SK-N-SH (cell line): ENCODE data around the gene DNAJC16. TPM values are rescaled to one million over a fixed set of nuclear protein-coding genes. Genes with fewer than 3 reads are reported as not detected.

Source experiments
- CTCF ChIA-PET: fragments of 300-600, 350-600 bp; formaldehyde crosslinking; extraction: SDS; loops from one replicate; lab custom pipeline; 2021; lab: Yijun Ruan, JAX
- POLR2A ChIA-PET: fragments of 350-600 bp; sonication (Branson Sonifier 250); formaldehyde crosslinking; extraction: SDS; loops from one replicate; lab custom pipeline; 2020; ENCODE audit warnings: antibody characterized with exemption, inconsistent platforms; lab: Yijun Ruan, JAX
- DNase-seq: peaks from one replicate; pipeline ENCODE4 v3.0.0; 2012
- H2AFZ ChIP-seq: fragments of 200-600 bp; sonication (generic); 2 replicates; pipeline ENCODE4 v1.8.1; 2016; ENCODE audit warnings: antibody characterized with exemption, mild to moderate bottlenecking, low read depth
- H3F3A ChIP-seq: fragments of 200-600 bp; sonication (generic); replicated peaks from 2 replicates; pipeline ENCODE3; 2016; ENCODE audit warnings: antibody characterized with exemption, mild to moderate bottlenecking; ENCODE audit not compliant: insufficient read depth
- H3K27ac ChIP-seq, 2 experiments: fragments of 200-500 bp in 1 of 2; fragments of 200-600 bp in 1 of 2; sonication (Bioruptor generic) in 1 of 2; sonication (generic), shearing (Covaris generic) in 1 of 2; 2 replicates each; pipeline versions ENCODE4 v1.5.1 to v1.6.1; 2014 to 2016; ENCODE audit warnings: low read depth in 2 of 2, inconsistent platforms in 1 of 2, low read length in 1 of 2, mild to moderate bottlenecking in 1 of 2, mixed read lengths in 1 of 2
- H3K27me3 ChIP-seq: fragments of 200-600 bp; sonication (generic), shearing (Covaris generic); 2 replicates; pipeline ENCODE4 v1.6.1; 2016; ENCODE audit warnings: mixed run types; ENCODE audit not compliant: insufficient read depth
- H3K36me3 ChIP-seq, 2 experiments: fragments of 200-500 bp in 1 of 2; fragments of 200-600 bp in 1 of 2; sonication (Bioruptor generic) in 1 of 2; sonication (generic) in 1 of 2; replicated peaks in 1 of 2; 2 replicates each; pipeline versions ENCODE3 to v1.5.1; 2014 to 2016; ENCODE audit warnings: low read length in 1 of 2, mild to moderate bottlenecking in 1 of 2; ENCODE audit not compliant: insufficient read depth in 2 of 2, control insufficient read depth in 1 of 2
- H3K4me1 ChIP-seq, 2 experiments: fragments of 200-500 bp in 1 of 2; fragments of 200-600 bp in 1 of 2; sonication (Bioruptor generic) in 1 of 2; sonication (generic), shearing (Covaris generic) in 1 of 2; 2 replicates each; pipeline versions ENCODE4 v1.5.1 to v1.6.1; 2014 to 2016; ENCODE audit warnings: low read depth in 1 of 2, low read length in 1 of 2, mixed run types in 1 of 2; ENCODE audit not compliant: insufficient read depth in 2 of 2, control insufficient read depth in 1 of 2
- H3K4me2 ChIP-seq: fragments of 200-600 bp; sonication (generic), shearing (Covaris generic); 2 replicates; pipeline ENCODE4 v1.6.1; 2017; ENCODE audit warnings: mixed run types
- H3K4me3 ChIP-seq, 2 experiments: fragments of 200-500 bp in 1 of 2; fragments of 200-600 bp in 1 of 2; sonication (Bioruptor generic) in 1 of 2; sonication (generic), shearing (Covaris generic) in 1 of 2; 2 replicates each; pipeline versions ENCODE4 v1.5.1 to v1.8.1; 2014 to 2016; ENCODE audit warnings: low read depth in 2 of 2, inconsistent platforms in 1 of 2, low read length in 1 of 2, mild to moderate bottlenecking in 1 of 2, mixed read lengths in 1 of 2, moderate library complexity in 1 of 2
- H3K79me2 ChIP-seq: fragments of 200-600 bp; sonication (generic); 2 replicates; pipeline ENCODE4 v1.8.1; 2017; ENCODE audit warnings: mild to moderate bottlenecking; ENCODE audit not compliant: insufficient read depth
- H3K9ac ChIP-seq: fragments of 200-600 bp; sonication (generic); 2 replicates; pipeline ENCODE4 v1.6.1; 2017; ENCODE audit warnings: mixed run types
- H3K9me2 ChIP-seq: fragments of 200-600 bp; sonication (generic); 2 replicates; pipeline ENCODE4 v1.6.1; 2017; ENCODE audit warnings: mixed run types
- H3K9me3 ChIP-seq: fragments of 200-600 bp; sonication (generic); 2 replicates; pipeline ENCODE4 v1.6.1; 2017; ENCODE audit warnings: mixed run types, mild to moderate bottlenecking, moderate library complexity
- H4K20me1 ChIP-seq: fragments of 200-600 bp; sonication (generic); 2 replicates; pipeline ENCODE4 v1.6.1; 2017; ENCODE audit warnings: mild to moderate bottlenecking, mixed run types; ENCODE audit not compliant: insufficient read depth
- CHD2 ChIP-seq: fragments of 150-350 bp; IDR thresholded peaks from 2 replicates; pipeline ENCODE4 v1.6.1; 2018; ENCODE audit warnings: low read length; ENCODE audit not compliant: partially characterized antibody
- ELF1 ChIP-seq: IDR thresholded peaks from 2 replicates; pipeline ENCODE4 v1.4.0; 2012
- EP300 ChIP-seq, 2 experiments: IDR thresholded peaks; 2 replicates each; pipeline versions ENCODE4 v1.4.0 to v1.6.1; 2012; ENCODE audit warnings: borderline replicate concordance in 1 of 2, low read depth in 1 of 2, low read length in 1 of 2
- FOXJ3 ChIP-seq: sonication (generic); formaldehyde crosslinking; IDR thresholded peaks from 2 replicates; pipeline ENCODE4 v1.5.1; 2020; ENCODE audit warnings: mild to moderate bottlenecking, missing genetic modification reagents
- GATA2 ChIP-seq: sonication (generic); formaldehyde crosslinking; IDR thresholded peaks from 2 replicates; pipeline ENCODE4 v1.5.0; 2020; ENCODE audit warnings: mild to moderate bottlenecking, missing genetic modification reagents
- JUND ChIP-seq: IDR thresholded peaks from 2 replicates; pipeline ENCODE4 v1.4.0; 2012
- MAX ChIP-seq: IDR thresholded peaks from 2 replicates; pipeline ENCODE4 v1.4.0; 2012; ENCODE audit warnings: low read depth
- MEF2A ChIP-seq: IDR thresholded peaks from 2 replicates; pipeline ENCODE4 v1.4.0; 2012; ENCODE audit warnings: low read depth, borderline replicate concordance
- MXI1 ChIP-seq: IDR thresholded peaks from 2 replicates; pipeline ENCODE4 v1.6.1; 2012; ENCODE audit warnings: mild to moderate bottlenecking, low read depth, low read length, improper control_type of control experiment
- PBX3 ChIP-seq: IDR thresholded peaks from 2 replicates; pipeline ENCODE4; 2012
- POLR2AphosphoS5 ChIP-seq: IDR thresholded peaks from 2 replicates; pipeline ENCODE4 v1.6.1; 2012; ENCODE audit warnings: low read depth, low read length
- RAD21 ChIP-seq: IDR thresholded peaks from 2 replicates; pipeline ENCODE4 v1.6.1; 2012; ENCODE audit warnings: mild to moderate bottlenecking, low read length
- RCOR1 ChIP-seq: fragments of 150-350 bp; IDR thresholded peaks from 2 replicates; pipeline ENCODE4 v1.6.1; 2017; ENCODE audit warnings: antibody characterized with exemption, low read length
- SIN3A ChIP-seq: IDR thresholded peaks from 2 replicates; pipeline ENCODE4 v1.6.1; 2012; ENCODE audit warnings: low read depth, mild to moderate bottlenecking, low read length, moderate library complexity, borderline replicate concordance
- SMC3 ChIP-seq: IDR thresholded peaks from 2 replicates; pipeline ENCODE4 v1.6.1; 2012; ENCODE audit warnings: low read depth, low read length, improper control_type of control experiment
- TAF1 ChIP-seq: IDR thresholded peaks from 2 replicates; pipeline ENCODE4 v1.6.1; 2012; ENCODE audit warnings: low read depth, mild to moderate bottlenecking, low read length, moderate library complexity, borderline replicate concordance
- TEAD4 ChIP-seq: IDR thresholded peaks from 2 replicates; pipeline ENCODE4 v1.4.0; 2012; ENCODE audit warnings: mild to moderate bottlenecking, borderline replicate concordance; ENCODE audit not compliant: insufficient read depth
- USF1 ChIP-seq: IDR thresholded peaks from 2 replicates; pipeline ENCODE4 v1.4.0; 2012; ENCODE audit warnings: low read depth, borderline replicate concordance
- YY1 ChIP-seq: IDR thresholded peaks from 2 replicates; pipeline ENCODE4 v1.4.0; 2012; ENCODE audit warnings: low read depth, mild to moderate bottlenecking
- ZBTB33 ChIP-seq: IDR thresholded peaks from 2 replicates; pipeline ENCODE4 v1.4.0; 2012; ENCODE audit warnings: low read depth, borderline replicate concordance
- WGBS: methylation state at CpG from one replicate; pipeline ENCODE4 v1.1.6; 2017; ENCODE audit warnings: low lambda C conversion rate; 5-methylcytosine and 5-hydroxymethylcytosine counted together
- polyA plus RNA-seq, 3 experiments: library from polyadenylated mRNA; depleted of rRNA; stranded (reverse); fragments of >200 nt; gene quantifications; 2 replicates each; pipeline ENCODE4 v1.2.3, GENCODE V29; 2012
- TF ChIP-seq, protein P1 (sequence below): fragments of 150-350 bp; IDR thresholded peaks from 2 replicates; pipeline ENCODE4 v1.6.1; 2016; ENCODE audit warnings: mild to moderate bottlenecking, low read depth, low read length

Gene DNAJC16
- polyA plus RNA-seq, 1 of the 3 experiments (the other 2 are of a cell fraction): 8.4 TPM

- no peak overlapping the region for H3K4me2 ChIP-seq
- no peak overlapping the region for H3K27ac ChIP-seq
- ChIA-PET POLR2A (no interaction called here), CTCF (interaction anchor here (0.9 to 1.7 kb wide), 2 partner anchors 10 to 29 kb away, joined by 3 to 4 read pairs; no protein-coding TSS in a partner anchor)
- H3K27me3 ChIP-seq: no peaks in the 10 kb centered on the region
- peaks cover 0 to 18% of the 10 kb centered on the region in 2 experiments for H3K4me1 ChIP-seq
- H3K4me3 ChIP-seq: no peak overlapping the region
- peaks cover 18 to 22% of the 10 kb centered on the region in 2 experiments for H3K36me3 ChIP-seq
- peaks cover 19% of the 10 kb centered on the region for H3F3A ChIP-seq
- TF ChIP-seq GATA2 (CRISPR knock-in tag): no peak
- no peak for TF ChIP-seq MXI1
- no peak for TF ChIP-seq MEF2A
- TF ChIP-seq SMC3: no peak
- no peak for TF ChIP-seq MAX
- no peak for TF ChIP-seq RCOR1
- TF ChIP-seq JUND: no peak
- no peak for TF ChIP-seq PBX3
- no peak for TF ChIP-seq CHD2
- TF ChIP-seq EP300 (IDR thresholded peaks at IDR 0.05; ENCODE audit: borderline replicate concordance in 1 of 2, low read depth in 1 of 2, low read length in 1 of 2): no peak
- no peak for TF ChIP-seq POLR2AphosphoS5
- TF ChIP-seq SIN3A: no peak
- no peak for TF ChIP-seq ELF1
- no peak for TF ChIP-seq RAD21
- no peak for TF ChIP-seq TAF1
- H2AFZ ChIP-seq: no peak overlapping the region
- no peaks in the 10 kb centered on the region for H3K9me3 ChIP-seq
- no peak overlapping the region for H3K9ac ChIP-seq
- peaks cover 57% of the 10 kb centered on the region for H4K20me1 ChIP-seq
- no peaks in the 10 kb centered on the region for H3K9me2 ChIP-seq
- peaks cover 93% of the 10 kb centered on the region for H3K79me2 ChIP-seq
- WGBS: 97% methylated on average over 6 of the region's 6 CpGs
- no peak for DNase-seq
Observed at GRCh38 chr1:15623435-15623834, 96.8 kb downstream of the DNAJC16 start.

- Histone ChIP-seq H3K9me2 (no peaks in the 10 kb centered on the region), H3K79me2 (peaks cover 93% of the 10 kb centered on the region), H4K20me1 (peaks cover 49% of the 10 kb centered on the region), H3K4me2 (no peak overlapping the region), H3K36me3 (peaks cover 18 to 30% of the 10 kb centered on the region in 2 experiments), H3F3A (peaks cover 12% of the 10 kb centered on the region), H3K9ac (no peak overlapping the region), H2AFZ (no peak overlapping the region), H3K9me3 (no peaks in the 10 kb centered on the region), H3K4me1 (peaks cover 0 to 14% of the 10 kb centered on the region in 2 experiments; a peak in 3 of 4 replicates), H3K27me3 (no peaks in the 10 kb centered on the region), H3K27ac (no peak overlapping the region), H3K4me3 (no peak overlapping the region)
- ChIA-PET CTCF (interaction anchor here (1.1 kb wide), 1 partner anchor 30 kb away, joined by 3 read pairs; no protein-coding TSS in a partner anchor), POLR2A (no interaction called here)
- DNase-seq: no peak
- 94% methylated on average over 3 of the region's 3 CpGs for WGBS
- TF ChIP-seq RAD21 (no peak), FOXJ3 (CRISPR knock-in tag) (no peak), SMC3 (no peak), YY1 (no peak), MXI1 (no peak), ZBTB33 (no peak), RCOR1 (no peak), USF1 (no peak), CHD2 (no peak), ELF1 (no peak), SIN3A (no peak), POLR2AphosphoS5 (no peak), TEAD4 (no peak), GATA2 (CRISPR knock-in tag) (no peak)
- TF ChIP-seq, protein P1, sequence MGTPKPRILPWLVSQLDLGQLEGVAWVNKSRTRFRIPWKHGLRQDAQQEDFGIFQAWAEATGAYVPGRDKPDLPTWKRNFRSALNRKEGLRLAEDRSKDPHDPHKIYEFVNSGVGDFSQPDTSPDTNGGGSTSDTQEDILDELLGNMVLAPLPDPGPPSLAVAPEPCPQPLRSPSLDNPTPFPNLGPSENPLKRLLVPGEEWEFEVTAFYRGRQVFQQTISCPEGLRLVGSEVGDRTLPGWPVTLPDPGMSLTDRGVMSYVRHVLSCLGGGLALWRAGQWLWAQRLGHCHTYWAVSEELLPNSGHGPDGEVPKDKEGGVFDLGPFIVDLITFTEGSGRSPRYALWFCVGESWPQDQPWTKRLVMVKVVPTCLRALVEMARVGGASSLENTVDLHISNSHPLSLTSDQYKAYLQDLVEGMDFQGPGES: no peak
Observed at GRCh38 chr1:15624133-15624714, 97.6 kb downstream of the DNAJC16 start.
